HG03175 (cell line): Measurements from ENCODE around the gene CAP2.
A peak's percentile ranks its signal among the peaks of the same experiment; 100 is the strongest.
"Not testable (repeated sequence)": the region's sequence is repeated elsewhere in the genome, so short reads cannot be mapped to it uniquely, and the experiment has no call there.

Experiments
- ATAC-seq: cut with Tn5 transposase; IDR thresholded peaks from one replicate; pipeline ENCODE4 v1.9.1; 2021; ENCODE audit warnings: mild to moderate bottlenecking, moderate library complexity; ENCODE audit not compliant: unreplicated experiment

The CAP2 gene

DNA sequence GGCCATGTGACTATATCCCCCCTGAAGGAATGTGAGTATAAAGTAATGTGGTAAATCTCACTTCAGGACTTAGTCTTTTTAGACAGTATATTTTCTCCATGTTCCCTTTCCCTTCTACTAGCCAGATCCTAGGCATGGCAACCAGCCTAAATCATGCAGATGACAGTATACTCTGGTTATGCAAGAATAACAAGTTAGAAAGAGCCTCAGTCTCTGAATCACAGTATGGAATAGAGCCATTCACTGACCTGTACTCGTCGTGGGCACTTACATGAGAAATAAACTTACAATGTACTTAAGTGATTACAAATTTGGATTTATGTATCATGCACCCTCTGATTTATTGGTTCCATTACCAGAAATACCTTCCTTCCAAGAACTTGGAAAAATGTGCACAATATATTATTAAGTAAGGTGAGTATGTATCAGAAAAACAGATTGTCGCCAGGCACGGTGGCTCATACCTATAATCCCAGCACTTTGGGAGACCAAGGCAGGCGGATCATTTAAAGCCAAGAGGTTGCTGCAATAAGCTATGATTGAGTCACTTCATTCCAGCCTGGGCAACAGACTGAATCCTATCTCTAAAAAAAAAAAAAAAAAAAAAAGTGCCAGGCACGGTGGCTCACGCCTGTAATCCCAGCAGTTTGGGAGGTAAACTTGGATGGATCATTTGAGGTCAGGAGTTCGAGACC is 181.6 kb downstream of the CAP2 start:
- no peak for ATAC-seq

DNA sequence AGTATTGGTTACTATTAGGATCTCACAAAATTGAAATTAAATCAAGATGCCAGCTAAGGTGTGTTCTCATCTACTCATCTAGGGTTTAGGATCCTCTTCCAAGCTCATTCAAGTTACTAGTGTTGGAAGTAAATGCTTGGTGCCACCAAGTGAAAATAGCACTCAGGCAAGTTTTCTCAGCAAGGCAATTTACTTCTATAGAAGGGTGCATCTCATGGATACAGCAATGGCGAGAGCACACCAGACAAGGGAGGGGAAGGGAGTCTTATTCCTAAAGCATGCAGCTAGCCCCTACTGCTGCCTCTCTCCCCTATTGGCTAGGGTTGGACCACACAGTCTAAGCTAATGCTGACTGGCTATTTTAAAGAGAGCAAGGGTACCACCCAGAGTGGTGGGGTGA is 183.7 kb downstream of the CAP2 start:
- ATAC-seq: no peak

DNA sequence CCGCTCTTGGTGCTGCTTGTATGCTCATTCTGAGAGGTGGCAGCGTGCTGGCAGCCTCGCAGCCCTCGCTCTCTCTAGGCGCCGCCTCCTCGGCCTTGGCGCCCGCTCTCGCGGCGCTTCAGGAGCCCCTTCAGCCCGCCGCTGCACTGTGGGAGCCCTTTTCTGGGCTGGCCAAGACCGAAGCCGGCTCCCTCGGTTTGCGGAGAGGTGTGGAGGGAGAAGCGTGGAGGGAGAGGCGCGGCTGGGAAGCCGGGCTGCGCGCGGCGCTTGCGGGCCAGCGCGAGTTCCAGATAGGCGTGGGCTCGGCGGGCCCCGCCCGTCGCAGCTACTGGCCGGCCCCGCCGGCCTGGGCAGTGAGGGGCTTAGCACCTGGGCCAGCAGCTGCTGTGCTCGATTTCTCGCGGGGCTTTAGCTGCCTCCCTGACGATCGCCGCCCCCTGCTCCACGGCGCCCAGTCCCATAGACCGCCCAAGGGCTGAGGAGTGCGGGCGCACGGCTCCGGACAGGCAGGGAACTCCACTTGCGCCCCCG is 187.2 kb downstream of the CAP2 start:
- ATAC-seq: peak; percentile 77

DNA sequence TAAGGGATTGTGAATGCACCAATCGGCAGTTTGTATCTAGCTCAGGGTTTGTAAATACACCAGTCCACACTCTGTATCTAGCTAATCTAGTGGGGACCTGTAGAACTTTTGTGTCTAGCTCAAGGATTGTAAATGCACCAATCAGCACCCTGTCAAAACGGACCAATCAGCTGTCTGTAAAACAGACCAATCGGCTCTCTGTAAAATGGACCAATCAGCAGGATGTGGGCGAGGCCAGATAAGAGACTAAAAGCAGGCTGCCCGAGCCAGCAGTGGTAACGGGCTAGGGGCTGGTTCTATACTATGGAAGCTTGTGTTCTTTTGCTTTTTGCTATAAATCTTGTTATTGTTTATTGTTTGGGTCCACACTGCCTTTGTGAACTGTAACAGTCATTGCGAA is 187.9 kb downstream of the CAP2 start:
- ATAC-seq: not testable (repeated sequence)

DNA sequence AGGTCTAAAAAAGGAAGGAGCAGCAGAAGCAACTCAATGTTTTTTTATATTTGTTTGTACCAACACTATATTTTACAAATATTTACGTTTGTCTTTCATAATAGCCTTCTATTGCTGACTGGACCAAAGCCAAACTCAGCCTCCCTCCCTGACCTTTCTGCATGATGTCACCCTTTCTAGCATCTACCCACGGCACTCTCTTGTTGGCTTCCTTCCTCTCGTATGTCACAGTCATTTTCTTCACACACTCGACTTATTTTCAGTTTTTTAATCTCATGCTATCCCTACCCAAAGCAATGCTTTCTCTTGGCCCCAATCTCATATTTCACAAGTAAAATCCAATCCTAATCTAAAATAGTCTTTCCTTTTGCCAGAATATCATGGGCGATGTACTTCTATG is 190.4 kb downstream of the CAP2 start:
- ATAC-seq: no peak

GRCh38 chr6:17584241-17584803 is 190.9 kb downstream of the CAP2 start:
- no peak for ATAC-seq

GRCh38 chr6:17585766-17586490 is 192.5 kb downstream of the CAP2 start:
- ATAC-seq: peak; percentile 51

GRCh38 chr6:17586623-17587022 is 193.2 kb downstream of the CAP2 start:
- ATAC-seq: not testable (repeated sequence)

GRCh38 chr6:17588011-17588410 is 194.6 kb downstream of the CAP2 start:
- ATAC-seq: no peak

- no peak for ATAC-seq
Measured at GRCh38 chr6:17589406-17590096, 196.2 kb downstream of the CAP2 start.

DNA sequence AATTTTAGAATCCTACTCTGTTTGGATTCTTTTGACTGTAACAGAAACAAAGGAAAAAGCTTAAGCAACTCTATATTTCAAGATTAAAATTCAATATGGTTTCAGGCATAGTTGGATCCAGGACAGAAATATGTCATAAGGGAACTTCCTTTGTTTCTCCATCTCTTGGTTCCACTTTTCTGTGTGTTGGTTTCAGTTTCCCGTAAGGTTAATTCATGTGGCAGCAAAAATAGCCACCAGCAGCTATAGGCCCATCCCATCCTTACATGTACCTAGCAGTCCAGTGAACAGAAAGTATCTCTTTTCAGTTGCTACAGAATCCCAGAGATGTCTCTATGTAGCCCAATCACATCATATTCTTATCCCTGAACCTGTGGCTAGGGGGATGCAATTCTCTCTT is 197.9 kb downstream of the CAP2 start:
- ATAC-seq: no peak

DNA sequence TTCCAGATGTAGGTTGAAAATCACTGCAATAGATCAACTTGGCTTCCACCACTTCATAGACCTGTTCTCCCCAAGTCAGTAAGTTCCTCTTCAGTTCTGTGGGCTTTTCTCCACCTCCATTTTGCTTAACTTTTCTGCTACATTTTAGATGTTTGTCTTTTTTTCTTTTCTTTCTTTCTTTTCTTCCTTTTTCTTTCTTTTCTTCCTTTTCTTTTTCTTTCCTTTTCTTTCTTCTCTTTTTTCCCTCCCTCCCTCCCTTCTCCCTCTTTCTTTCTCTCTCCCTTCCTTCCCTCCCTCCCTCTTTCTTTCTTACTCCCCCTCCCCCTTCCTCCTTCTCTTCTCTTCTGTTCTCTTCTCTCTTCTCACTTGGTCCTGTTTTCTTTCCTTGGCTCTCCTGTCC is 199.9 kb downstream of the CAP2 start:
- ATAC-seq: no peak

DNA sequence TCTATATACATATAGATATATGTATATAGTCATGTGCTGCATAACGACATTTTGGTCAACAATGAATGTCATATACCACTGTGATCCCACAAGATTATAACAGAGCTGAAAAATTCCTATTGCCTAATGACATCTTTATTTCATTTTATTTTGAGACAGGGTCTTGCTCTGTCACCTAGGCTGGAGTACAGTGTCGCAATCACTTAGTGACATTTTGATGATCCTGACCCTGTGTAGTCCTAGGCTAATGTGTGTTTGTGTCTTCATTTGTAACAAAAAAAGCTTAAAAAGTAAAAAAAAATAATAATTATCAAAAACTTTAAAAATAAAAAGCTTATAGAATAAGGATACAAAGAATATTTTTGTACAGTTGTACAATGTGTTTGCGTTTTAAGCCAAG is 202.7 kb downstream of the CAP2 start:
- no peak for ATAC-seq

GRCh38 chr6:17599877-17600526 is 206.6 kb downstream of the CAP2 start, which contains the start of gene FAM8A1:
Gene FAM8A1 (plus strand): TSS chr6:17600302. CDS start chr6:17600410, 108 bp downstream.
- peak; percentile 88 for ATAC-seq

DNA sequence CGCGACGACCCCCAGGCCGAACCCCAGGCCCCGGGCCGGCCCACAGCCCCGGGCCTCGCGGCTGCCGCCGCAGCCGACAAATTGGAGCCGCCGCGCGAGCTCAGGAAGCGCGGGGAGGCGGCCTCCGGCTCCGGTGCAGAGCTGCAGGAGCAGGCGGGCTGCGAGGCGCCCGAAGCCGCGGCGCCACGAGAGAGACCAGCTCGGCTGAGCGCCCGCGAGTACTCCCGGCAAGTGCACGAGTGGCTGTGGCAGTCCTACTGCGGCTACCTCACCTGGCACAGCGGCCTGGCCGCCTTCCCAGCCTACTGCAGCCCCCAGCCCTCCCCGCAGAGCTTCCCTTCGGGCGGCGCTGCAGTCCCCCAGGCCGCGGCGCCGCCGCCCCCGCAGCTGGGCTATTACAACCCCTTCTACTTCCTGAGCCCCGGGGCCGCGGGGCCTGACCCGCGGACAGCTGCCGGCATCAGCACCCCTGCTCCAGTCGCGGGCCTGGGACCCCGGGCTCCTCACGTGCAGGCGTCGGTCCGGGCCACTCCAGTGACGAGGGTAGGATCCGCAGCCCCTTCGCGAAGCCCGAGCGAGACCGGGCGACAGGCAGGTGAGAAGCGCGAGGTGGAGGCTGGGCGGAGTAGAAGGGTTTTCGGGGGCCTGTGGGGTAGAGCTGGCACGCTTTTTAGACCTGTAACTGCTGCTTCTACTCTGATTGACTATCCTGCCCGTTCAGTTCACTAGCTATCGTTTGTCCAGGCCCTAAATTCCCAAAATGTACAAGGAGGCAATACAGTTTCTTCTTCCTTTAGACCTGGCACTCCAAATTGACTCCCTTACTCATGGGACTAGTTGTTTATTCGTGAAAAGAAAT is 207.4 kb downstream of the CAP2 start:
- peak; percentile 50 for ATAC-seq

DNA sequence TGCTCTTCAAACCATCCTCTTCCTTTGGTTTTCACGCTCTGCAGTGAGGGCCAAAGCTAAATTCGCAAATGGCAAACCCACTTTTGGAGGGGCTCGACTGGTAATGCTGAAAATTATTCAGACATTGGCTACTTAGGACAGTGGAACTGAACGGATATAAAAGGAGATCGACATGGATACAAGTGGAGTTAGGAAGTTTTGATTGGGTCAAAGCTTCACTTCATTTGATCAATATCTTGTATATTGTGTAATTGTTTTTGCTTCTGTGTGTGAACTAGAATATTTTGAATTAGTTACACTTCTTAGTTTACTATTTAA is 207.9 kb downstream of the CAP2 start:
- no peak for ATAC-seq

- ATAC-seq: no peak
Measured at GRCh38 chr6:17602888-17603287, 209.5 kb downstream of the CAP2 start.

- ATAC-seq: no peak
Measured at GRCh38 chr6:17606606-17607005, 213.2 kb downstream of the CAP2 start.
